ENCODE data around the gene EFNB2. TPM values are rescaled to one million over a fixed set of nuclear protein-coding genes. Genes with fewer than 3 reads are reported as not detected.

Gene EFNB2
- total and polyA plus RNA-seq, 2 of the 13 experiments (the other 11 are each of a cell fraction or from before 2014, with no cell fraction given), result 0.11 to 0.20 TPM

DNA sequence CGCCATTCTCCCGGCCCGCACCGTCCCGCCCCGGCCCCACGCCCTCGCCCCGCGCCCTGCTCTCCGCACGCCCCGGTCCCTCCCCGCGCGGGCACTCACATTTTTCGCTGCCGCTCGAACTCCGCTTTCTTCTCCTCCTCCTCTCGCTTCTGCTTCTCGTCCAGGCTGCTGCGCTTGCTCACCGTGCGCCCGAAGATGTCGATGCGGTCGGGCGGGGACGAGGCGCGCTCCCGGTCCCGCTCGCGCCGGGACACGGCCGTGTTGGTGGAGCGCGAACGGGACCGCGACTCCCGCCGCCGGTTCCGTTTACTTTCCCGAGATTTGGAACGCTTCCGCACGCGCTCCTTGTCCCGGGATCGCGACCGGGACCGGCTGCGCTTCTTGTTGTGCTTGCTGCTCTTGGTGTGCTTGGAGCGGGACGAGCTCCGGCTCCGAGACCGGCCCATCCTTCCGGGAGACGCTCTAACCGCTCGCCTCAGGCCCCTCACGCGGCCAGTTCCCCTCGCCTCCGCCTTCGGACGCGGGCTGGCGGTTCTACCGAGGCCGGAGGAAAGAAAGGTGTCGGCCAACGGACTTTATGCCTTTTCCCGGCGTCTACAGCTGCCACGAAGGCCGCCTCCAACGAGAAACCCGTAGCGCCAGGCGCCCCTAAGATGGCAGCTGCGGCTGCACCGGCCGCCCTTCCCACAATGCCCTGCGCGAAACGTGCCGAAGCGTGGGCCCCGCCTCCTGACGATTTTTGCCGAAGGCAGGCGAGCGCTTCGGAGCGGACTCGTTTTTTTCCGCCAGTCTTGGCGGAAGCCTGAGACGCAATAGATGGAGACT is 32.2 kb upstream of the EFNB2 start, which contains the start of gene ARGLU1 (continued):
- TF ChIP-seq, protein P1, sequence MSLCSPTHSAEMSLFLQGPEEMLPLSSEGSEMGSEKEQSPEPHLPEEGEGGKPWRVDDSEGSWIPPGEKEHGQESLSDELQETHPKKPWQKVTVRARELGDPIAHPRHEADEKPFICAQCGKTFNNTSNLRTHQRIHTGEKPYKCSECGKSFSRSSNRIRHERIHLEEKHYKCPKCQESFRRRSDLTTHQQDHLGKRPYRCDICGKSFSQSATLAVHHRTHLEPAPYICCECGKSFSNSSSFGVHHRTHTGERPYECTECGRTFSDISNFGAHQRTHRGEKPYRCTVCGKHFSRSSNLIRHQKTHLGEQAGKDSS (CRISPR knock-in tag; IDR thresholded peaks at IDR 0.05; ENCODE audit: borderline replicate concordance, low read depth), result peak; percentile 22; the same call in 1 of the 2 replicates
- TF ChIP-seq SP2 (CRISPR knock-in tag; IDR thresholded peaks at IDR 0.05) (0 out of 2 replicates have a peak, but pooled peaks have one; percentile 0), ZFYVE20 (CRISPR knock-in tag; IDR thresholded peaks at IDR 0.05; ENCODE audit: borderline replicate concordance, low read depth) (no peak), ZBTB3 (CRISPR knock-in tag; IDR thresholded peaks at IDR 0.05; ENCODE audit: borderline replicate concordance, low read depth) (no peak), SATB2 (CRISPR knock-in tag; IDR thresholded peaks at IDR 0.05) (0 out of 2 replicates have a peak, but pooled peaks have one; percentile 36), YY1 (IDR thresholded peaks at IDR 0.05; ENCODE audit: insufficient read depth, insufficient replicate concordance, low read depth, low read length) (peak; percentile 93), ZSCAN25 (CRISPR knock-in tag; IDR thresholded peaks at IDR 0.05) (peak; percentile 50; the same call in 1 of the 2 replicates), KLF9 (CRISPR knock-in tag; IDR thresholded peaks at IDR 0.05; ENCODE audit: low read depth) (0 out of 2 replicates have a peak, but pooled peaks have one; percentile 66), SIX1 (CRISPR knock-in tag; IDR thresholded peaks at IDR 0.05; ENCODE audit: borderline replicate concordance) (no peak), LCORL (IDR thresholded peaks at IDR 0.05) (no peak), LCORL (CRISPR knock-in tag; IDR thresholded peaks at IDR 0.05) (no peak), GATAD1 (CRISPR knock-in tag; IDR thresholded peaks at IDR 0.05) (peak; percentile 76), MEF2D (CRISPR knock-in tag; IDR thresholded peaks at IDR 0.05) (peak; percentile 73; the same call in 1 of the 2 replicates), ZNF547 (CRISPR knock-in tag; IDR thresholded peaks at IDR 0.05) (peak; percentile 88; the same call in 1 of the 2 replicates), ATAD3A (CRISPR knock-in tag; IDR thresholded peaks at IDR 0.05) (0 out of 2 replicates have a peak, but pooled peaks have one; percentile 20), HNRNPLL (IDR thresholded peaks at IDR 0.05; ENCODE audit: low read depth, low read length, poor library complexity, severe bottlenecking) (peak; percentile 74), POLR2AphosphoS5 (IDR thresholded peaks at IDR 0.05; ENCODE audit: low read depth, low read length) (peak; percentile 97), KMT2B (CRISPR knock-in tag; IDR thresholded peaks at IDR 0.05) (peak; percentile 64; the same call in 1 of the 2 replicates), ZNF773 (CRISPR knock-in tag; IDR thresholded peaks at IDR 0.05; ENCODE audit: borderline replicate concordance) (0 out of 2 replicates have a peak, but pooled peaks have one; percentile 35), ZNF749 (CRISPR knock-in tag; IDR thresholded peaks at IDR 0.05; ENCODE audit: borderline replicate concordance) (0 out of 2 replicates have a peak, but pooled peaks have one; percentile 16), ZFX (CRISPR knock-in tag; IDR thresholded peaks at IDR 0.05; ENCODE audit: low read depth) (peak; percentile 95), NONO (IDR thresholded peaks at IDR 0.05) (no peak), NONO (CRISPR knock-in tag; conservative IDR thresholded peaks at IDR 0.05) (peak; percentile 52; the same call in 1 of the 2 replicates), DR1 (CRISPR knock-in tag; IDR thresholded peaks at IDR 0.05) (peak; percentile 69; the same call in 1 of the 2 replicates), PCBP1 (IDR thresholded peaks at IDR 0.05; ENCODE audit: borderline replicate concordance, low read depth, low read length) (no peak)
- TF ChIP-seq, protein P2, sequence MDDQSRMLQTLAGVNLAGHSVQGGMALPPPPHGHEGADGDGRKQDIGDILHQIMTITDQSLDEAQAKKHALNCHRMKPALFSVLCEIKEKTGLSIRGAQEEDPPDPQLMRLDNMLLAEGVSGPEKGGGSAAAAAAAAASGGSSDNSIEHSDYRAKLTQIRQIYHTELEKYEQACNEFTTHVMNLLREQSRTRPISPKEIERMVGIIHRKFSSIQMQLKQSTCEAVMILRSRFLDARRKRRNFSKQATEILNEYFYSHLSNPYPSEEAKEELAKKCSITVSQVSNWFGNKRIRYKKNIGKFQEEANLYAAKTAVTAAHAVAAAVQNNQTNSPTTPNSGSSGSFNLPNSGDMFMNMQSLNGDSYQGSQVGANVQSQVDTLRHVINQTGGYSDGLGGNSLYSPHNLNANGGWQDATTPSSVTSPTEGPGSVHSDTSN (CRISPR knock-in tag; IDR thresholded peaks at IDR 0.05; ENCODE audit: borderline replicate concordance), result 0 out of 2 replicates have a peak, but pooled peaks have one; percentile 8
- TF ChIP-seq, protein P3, sequence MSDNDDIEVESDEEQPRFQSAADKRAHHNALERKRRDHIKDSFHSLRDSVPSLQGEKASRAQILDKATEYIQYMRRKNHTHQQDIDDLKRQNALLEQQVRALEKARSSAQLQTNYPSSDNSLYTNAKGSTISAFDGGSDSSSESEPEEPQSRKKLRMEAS (IDR thresholded peaks at IDR 0.05), result peak; percentile 79
- TF ChIP-seq, protein P4, sequence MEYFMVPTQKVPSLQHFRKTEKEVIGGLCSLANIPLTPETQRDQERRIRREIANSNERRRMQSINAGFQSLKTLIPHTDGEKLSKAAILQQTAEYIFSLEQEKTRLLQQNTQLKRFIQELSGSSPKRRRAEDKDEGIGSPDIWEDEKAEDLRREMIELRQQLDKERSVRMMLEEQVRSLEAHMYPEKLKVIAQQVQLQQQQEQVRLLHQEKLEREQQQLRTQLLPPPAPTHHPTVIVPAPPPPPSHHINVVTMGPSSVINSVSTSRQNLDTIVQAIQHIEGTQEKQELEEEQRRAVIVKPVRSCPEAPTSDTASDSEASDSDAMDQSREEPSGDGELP (IDR thresholded peaks at IDR 0.05; ENCODE audit: borderline replicate concordance, low read depth), result peak; percentile 46; the same call in 1 of the 2 replicates
